Bronchial epithelial cell (primary cell): ENCODE measurements around the gene LSG1. TPM values are rescaled to one million over a fixed set of nuclear protein-coding genes. Genes with fewer than 3 reads are reported as not detected.

Experiments
- DNase-seq: peaks from one replicate; pipeline ENCODE4 v3.0.0-alpha.2; 2010; ENCODE audit warnings: low read depth
- FAIRE-seq: peaks from 2 replicates; lab custom pipeline; 2011; peaks lifted over from hg19 to GRCh38; lab: Jason Lieb, UNC
- H3K27me3 ChIP-seq: 2 replicates; pipeline ENCODE4 v1.5.1; 2011; ENCODE audit warnings: low read length; ENCODE audit not compliant: control insufficient read depth, insufficient read depth
- H3K36me3 ChIP-seq: 2 replicates; pipeline ENCODE4 v1.5.1; 2011; ENCODE audit warnings: low read length; ENCODE audit not compliant: control insufficient read depth, insufficient read depth
- H3K4me3 ChIP-seq: 2 replicates; pipeline ENCODE4 v1.5.1; 2011; ENCODE audit warnings: mild to moderate bottlenecking, low read depth, low read length, control low read depth
- CTCF ChIP-seq: IDR thresholded peaks from 2 replicates; pipeline ENCODE4 v1.5.1; 2011; ENCODE audit warnings: mild to moderate bottlenecking, moderate library complexity, low read length, control low read depth, inconsistent platforms; ENCODE audit not compliant: insufficient read depth, severe bottlenecking
- total RNA-seq: library from RNA; depleted of rRNA; stranded (reverse); fragments of >200 nt; gene quantifications from 2 replicates; pipeline ENCODE4 v1.2.1, GENCODE V29; 2014

The LSG1 gene
- total RNA-seq, 1 donor from 2014 or later: 50.3 TPM

GRCh38 chr3:194714137-194714455, 42.1 kb upstream of the LSG1 start:
- TF ChIP-seq CTCF: no peak
- Histone ChIP-seq H3K4me3 (no peak overlapping the region), H3K27me3 (no peaks in the 10 kb centered on the region), H3K36me3 (no peaks in the 10 kb centered on the region)
- no peak for FAIRE-seq
- no peak for DNase-seq

GRCh38 chr3:194713299-194714136, 41.5 kb upstream of the LSG1 start:
- FAIRE-seq (no peak), DNase-seq (no peak)
- no peaks in the 10 kb centered on the region for H3K36me3 ChIP-seq
- no peak overlapping the region for H3K4me3 ChIP-seq
- no peak for TF ChIP-seq CTCF
- H3K27me3 ChIP-seq: no peaks in the 10 kb centered on the region

GRCh38 chr3:194711913-194712312, 39.9 kb upstream of the LSG1 start:
- H3K4me3 ChIP-seq: no peak overlapping the region
- no peaks in the 10 kb centered on the region for H3K36me3 ChIP-seq
- TF ChIP-seq CTCF: no peak
- FAIRE-seq (no peak), DNase-seq (peak; percentile 87)
- no peaks in the 10 kb centered on the region for H3K27me3 ChIP-seq

GRCh38 chr3:194711286-194711685, 39.3 kb upstream of the LSG1 start:
- Histone ChIP-seq H3K4me3 (no peak overlapping the region), H3K36me3 (no peaks in the 10 kb centered on the region), H3K27me3 (no peaks in the 10 kb centered on the region)
- no peak for FAIRE-seq
- no peak for TF ChIP-seq CTCF
- peak; percentile 13 for DNase-seq

GRCh38 chr3:194707147-194707540, 35.2 kb upstream of the LSG1 start:
- peaks cover 4% of the 10 kb centered on the region for H3K27me3 ChIP-seq
- no peak for FAIRE-seq
- DNase-seq: no peak
- no peaks in the 10 kb centered on the region for H3K36me3 ChIP-seq
- H3K4me3 ChIP-seq: no peak overlapping the region
- TF ChIP-seq CTCF: no peak

GRCh38 chr3:194705761-194706160, 33.8 kb upstream of the LSG1 start:
- Histone ChIP-seq H3K36me3 (no peaks in the 10 kb centered on the region), H3K27me3 (peaks cover 6% of the 10 kb centered on the region), H3K4me3 (no peak overlapping the region)
- FAIRE-seq: no peak
- no peak for DNase-seq
- no peak for TF ChIP-seq CTCF
